ENCODE data around the gene SPINK4. TPM values are rescaled to one million over a fixed set of nuclear protein-coding genes. Genes with fewer than 3 reads are reported as not detected.

SPINK4 gene
- total RNA-seq, 1 donor from 2014 or later = not detected

DNA sequence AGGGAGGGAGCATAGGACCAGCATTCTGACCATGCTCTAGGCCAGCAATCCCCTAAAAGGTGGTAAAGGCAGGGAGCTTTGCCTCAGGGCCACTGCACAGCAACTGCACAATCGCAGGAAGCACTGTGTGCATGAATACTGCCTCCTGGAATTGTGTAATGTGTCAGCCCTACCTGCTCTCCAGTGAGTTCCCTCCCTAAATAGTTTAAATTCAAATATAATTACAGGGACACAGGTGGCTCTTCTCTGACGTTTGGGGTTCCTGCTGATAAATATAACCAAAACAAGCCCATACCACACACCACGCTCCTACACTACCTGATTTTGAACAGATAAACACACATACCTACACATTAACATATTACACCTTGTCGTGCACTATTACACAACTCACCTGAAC lies 15.5 kb downstream of the SPINK4 start:
- Histone ChIP-seq H3K9me3 (ENCODE audit: control insufficient read depth in 3 of 3, low read length in 3 of 3) (no peaks in the 10 kb centered on the region), H3K4me1 (ENCODE audit: control insufficient read depth in 3 of 3, insufficient read depth in 3 of 3, low read length in 3 of 3) (peaks cover 0 to 12% (median 11%) of the 10 kb centered on the region in 3 donors), H3K36me3 (ENCODE audit: control insufficient read depth in 3 of 3, insufficient read depth in 3 of 3, low read length in 3 of 3) (peaks cover 65 to 70% (median 66%) of the 10 kb centered on the region in 3 donors), H3K9ac (ENCODE audit: low read depth in 1 of 3, low read length in 3 of 3) (no peak overlapping the region), H3K27me3 (ENCODE audit: control insufficient read depth in 3 of 3, insufficient read depth in 3 of 3, low read length in 3 of 3) (no peaks in the 10 kb centered on the region), H3K27ac (ENCODE audit: low read depth, low read length) (no peak overlapping the region), H3K4me3 (ENCODE audit: low read length in 3 of 3) (no peak overlapping the region)

DNA sequence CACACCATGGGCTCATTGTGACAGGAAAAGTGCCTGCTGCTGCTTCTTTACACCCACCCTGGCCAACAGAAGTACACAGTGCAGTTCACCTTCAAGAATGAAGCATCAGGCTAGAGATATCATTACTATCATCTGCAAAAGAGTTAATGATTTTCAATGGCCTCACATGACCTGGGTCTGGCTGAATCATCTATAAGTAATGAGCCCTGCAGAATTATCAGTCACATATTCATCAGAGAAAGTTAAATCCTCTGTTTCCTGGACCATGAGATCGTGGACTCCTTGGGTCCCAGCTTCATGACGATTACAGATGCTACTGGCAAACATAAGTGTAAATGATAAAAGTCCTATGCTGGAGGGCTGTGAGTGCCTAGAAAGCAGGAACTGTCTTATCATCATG lies 16.3 kb downstream of the SPINK4 start:
- H3K4me1 ChIP-seq (ENCODE audit: control insufficient read depth in 3 of 3, insufficient read depth in 3 of 3, low read length in 3 of 3) = peaks cover 0 to 12% (median 11%) of the 10 kb centered on the region in 3 donors
- no peak overlapping the region for H3K9ac ChIP-seq (ENCODE audit: low read depth in 1 of 3, low read length in 3 of 3)
- H3K36me3 ChIP-seq (ENCODE audit: control insufficient read depth in 3 of 3, insufficient read depth in 3 of 3, low read length in 3 of 3) = peaks cover 66 to 74% (median 68%) of the 10 kb centered on the region in 3 donors
- no peak overlapping the region for H3K27ac ChIP-seq (ENCODE audit: low read depth, low read length)
- H3K4me3 ChIP-seq (ENCODE audit: low read length in 3 of 3) = no peak overlapping the region
- H3K9me3 ChIP-seq (ENCODE audit: control insufficient read depth in 3 of 3, low read length in 3 of 3) = no peaks in the 10 kb centered on the region
- H3K27me3 ChIP-seq (ENCODE audit: control insufficient read depth in 3 of 3, insufficient read depth in 3 of 3, low read length in 3 of 3) = no peaks in the 10 kb centered on the region

DNA sequence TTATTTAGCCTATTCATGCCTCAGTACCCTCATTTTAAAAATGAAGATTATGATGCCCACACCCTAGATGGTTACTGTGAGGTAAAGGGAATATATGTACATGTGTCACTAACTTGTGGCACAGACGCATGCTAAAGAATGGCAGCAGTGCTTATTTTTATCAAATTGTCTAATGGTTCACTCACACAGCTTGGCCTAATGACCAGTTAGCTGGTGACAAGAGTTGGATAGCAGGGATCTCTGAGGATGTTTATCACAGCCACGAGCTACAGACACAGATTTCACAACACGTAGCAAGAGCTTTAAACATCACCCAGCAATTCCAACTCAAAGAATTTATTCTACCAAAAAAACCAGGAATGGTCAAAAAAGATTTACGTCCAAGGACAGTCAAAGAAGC lies 17.3 kb downstream of the SPINK4 start:
- Histone ChIP-seq H3K4me3 (ENCODE audit: low read length in 3 of 3) (no peak overlapping the region), H3K9ac (ENCODE audit: low read depth in 1 of 3, low read length in 3 of 3) (peak overlapping the region in 1 of 3 donors; percentile 66), H3K27ac (ENCODE audit: low read depth, low read length) (peak overlapping the region; percentile 80), H3K27me3 (ENCODE audit: control insufficient read depth in 3 of 3, insufficient read depth in 3 of 3, low read length in 3 of 3) (no peaks in the 10 kb centered on the region), H3K9me3 (ENCODE audit: control insufficient read depth in 3 of 3, low read length in 3 of 3) (no peaks in the 10 kb centered on the region), H3K4me1 (ENCODE audit: control insufficient read depth in 3 of 3, insufficient read depth in 3 of 3, low read length in 3 of 3) (peaks cover 0 to 12% (median 11%) of the 10 kb centered on the region in 3 donors), H3K36me3 (ENCODE audit: control insufficient read depth in 3 of 3, insufficient read depth in 3 of 3, low read length in 3 of 3) (peaks cover 66 to 77% (median 72%) of the 10 kb centered on the region in 3 donors)

DNA sequence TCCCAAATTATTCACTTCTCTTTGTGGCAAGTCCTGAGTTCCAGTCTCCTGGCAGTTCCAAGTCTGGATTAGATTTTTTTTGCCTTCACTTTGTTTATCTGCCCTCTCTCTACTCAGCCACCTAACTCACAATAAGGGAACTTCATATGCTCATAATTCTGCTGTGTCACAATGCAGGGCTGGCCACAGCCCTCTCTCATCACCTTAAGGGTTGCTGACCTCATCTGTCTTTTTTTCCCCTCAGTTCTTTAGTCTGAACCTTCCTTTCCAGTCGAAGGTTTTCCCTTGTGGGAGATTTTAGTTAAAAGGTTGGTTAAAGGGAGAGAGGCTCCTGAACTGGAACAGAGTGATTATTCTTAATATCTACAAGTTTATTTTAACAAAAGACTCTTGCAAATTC lies 20.4 kb downstream of the SPINK4 start:
- Histone ChIP-seq H3K27me3 (ENCODE audit: control insufficient read depth in 3 of 3, insufficient read depth in 3 of 3, low read length in 3 of 3) (no peaks in the 10 kb centered on the region), H3K9me3 (ENCODE audit: control insufficient read depth in 3 of 3, low read length in 3 of 3) (no peaks in the 10 kb centered on the region), H3K9ac (ENCODE audit: low read depth in 1 of 3, low read length in 3 of 3) (no peak overlapping the region), H3K27ac (ENCODE audit: low read depth, low read length) (no peak overlapping the region), H3K4me1 (ENCODE audit: control insufficient read depth in 3 of 3, insufficient read depth in 3 of 3, low read length in 3 of 3) (peaks cover 16 to 32% (median 25%) of the 10 kb centered on the region in 3 donors), H3K4me3 (ENCODE audit: low read length in 3 of 3) (no peak overlapping the region), H3K36me3 (ENCODE audit: control insufficient read depth in 3 of 3, insufficient read depth in 3 of 3, low read length in 3 of 3) (peaks cover 47 to 55% (median 48%) of the 10 kb centered on the region in 3 donors)

DNA sequence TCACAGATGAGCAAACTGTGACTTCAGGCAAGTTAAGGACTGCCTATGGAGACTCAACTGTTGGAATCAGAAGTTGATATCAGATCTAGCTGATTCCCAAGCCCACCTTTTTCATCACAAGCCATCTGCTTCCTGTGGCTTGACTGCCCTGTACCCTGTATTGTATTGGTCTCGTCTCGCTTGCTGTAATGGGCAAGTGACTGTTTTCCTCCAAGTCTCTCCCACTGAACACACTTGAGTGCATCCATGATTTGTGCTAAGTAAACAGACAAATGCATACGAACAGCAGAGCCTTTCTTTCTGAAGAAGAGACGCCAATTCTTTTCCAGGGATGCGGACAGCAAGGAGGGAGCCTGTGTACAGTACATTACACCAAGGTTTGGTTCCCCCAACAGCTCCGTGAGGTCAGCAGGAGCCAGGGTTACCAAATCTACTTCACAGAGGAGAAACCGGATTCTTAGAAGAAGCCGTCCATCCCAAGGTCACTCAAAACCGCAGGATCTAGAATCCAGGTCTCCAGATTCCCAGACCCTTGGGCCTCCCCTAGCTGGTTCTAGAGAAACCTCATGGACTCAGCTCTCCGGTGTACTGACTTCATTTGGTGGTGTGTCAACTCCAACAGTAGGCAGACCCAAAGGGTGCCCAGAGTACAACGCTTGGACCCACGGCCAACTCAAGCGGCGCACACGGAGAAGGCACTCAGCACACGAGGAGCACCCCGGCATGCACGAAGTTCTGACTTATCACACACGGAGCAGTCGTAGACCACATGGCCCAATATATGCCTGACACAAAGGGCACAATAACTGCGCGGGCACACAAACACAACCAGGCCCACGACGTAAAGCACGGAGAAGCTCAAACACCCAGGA lies 23.4 kb downstream of the SPINK4 start:
- Histone ChIP-seq H3K4me1 (ENCODE audit: control insufficient read depth in 3 of 3, insufficient read depth in 3 of 3, low read length in 3 of 3) (peaks cover 27 to 32% (median 27%) of the 10 kb centered on the region in 3 donors), H3K36me3 (ENCODE audit: control insufficient read depth in 3 of 3, insufficient read depth in 3 of 3, low read length in 3 of 3) (peaks cover 42 to 51% (median 46%) of the 10 kb centered on the region in 3 donors), H3K9ac (ENCODE audit: low read depth in 1 of 3, low read length in 3 of 3) (peak overlapping the region; percentile 95 to 99 (median 97)), H3K9me3 (ENCODE audit: control insufficient read depth in 3 of 3, low read length in 3 of 3) (no peaks in the 10 kb centered on the region), H3K27me3 (ENCODE audit: control insufficient read depth in 3 of 3, insufficient read depth in 3 of 3, low read length in 3 of 3) (no peaks in the 10 kb centered on the region), H3K27ac (ENCODE audit: low read depth, low read length) (peak overlapping the region; percentile 95), H3K4me3 (ENCODE audit: low read length in 3 of 3) (peak overlapping the region; percentile 94 to 99 (median 97))

DNA sequence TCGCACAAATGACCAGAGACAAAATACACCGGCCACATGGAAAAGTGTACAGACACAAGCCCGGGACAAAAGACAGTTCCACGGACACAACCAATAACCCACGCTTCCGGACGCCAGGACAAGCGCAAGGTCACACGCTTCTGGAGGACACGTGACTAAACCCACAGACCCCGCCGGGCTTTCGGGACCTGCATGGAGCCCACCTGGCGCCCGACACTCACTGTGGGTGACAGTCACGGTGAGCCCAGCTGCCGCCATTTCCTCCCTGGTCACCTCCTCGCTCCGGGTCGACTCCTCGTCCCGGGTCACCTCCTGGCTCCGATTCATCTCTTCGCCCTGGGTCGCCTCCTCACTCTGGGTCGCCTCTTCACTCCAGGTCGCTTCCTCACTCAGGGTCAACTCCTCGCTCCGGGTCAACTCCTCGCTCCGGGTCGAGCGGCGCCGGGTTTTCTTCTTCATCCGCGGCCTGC lies 24.1 kb downstream of the SPINK4 start:
- no peaks in the 10 kb centered on the region for H3K9me3 ChIP-seq (ENCODE audit: control insufficient read depth in 3 of 3, low read length in 3 of 3)
- peak overlapping the region; percentile 94 to 99 (median 97) for H3K4me3 ChIP-seq (ENCODE audit: low read length in 3 of 3)
- peaks cover 37 to 46% (median 44%) of the 10 kb centered on the region in 3 donors for H3K36me3 ChIP-seq (ENCODE audit: control insufficient read depth in 3 of 3, insufficient read depth in 3 of 3, low read length in 3 of 3)
- peak overlapping the region; percentile 95 for H3K27ac ChIP-seq (ENCODE audit: low read depth, low read length)
- H3K4me1 ChIP-seq (ENCODE audit: control insufficient read depth in 3 of 3, insufficient read depth in 3 of 3, low read length in 3 of 3) = peaks cover 24 to 28% (median 27%) of the 10 kb centered on the region in 3 donors
- peak overlapping the region; percentile 95 to 99 (median 97) for H3K9ac ChIP-seq (ENCODE audit: low read depth in 1 of 3, low read length in 3 of 3)
- H3K27me3 ChIP-seq (ENCODE audit: control insufficient read depth in 3 of 3, insufficient read depth in 3 of 3, low read length in 3 of 3) = no peaks in the 10 kb centered on the region

DNA sequence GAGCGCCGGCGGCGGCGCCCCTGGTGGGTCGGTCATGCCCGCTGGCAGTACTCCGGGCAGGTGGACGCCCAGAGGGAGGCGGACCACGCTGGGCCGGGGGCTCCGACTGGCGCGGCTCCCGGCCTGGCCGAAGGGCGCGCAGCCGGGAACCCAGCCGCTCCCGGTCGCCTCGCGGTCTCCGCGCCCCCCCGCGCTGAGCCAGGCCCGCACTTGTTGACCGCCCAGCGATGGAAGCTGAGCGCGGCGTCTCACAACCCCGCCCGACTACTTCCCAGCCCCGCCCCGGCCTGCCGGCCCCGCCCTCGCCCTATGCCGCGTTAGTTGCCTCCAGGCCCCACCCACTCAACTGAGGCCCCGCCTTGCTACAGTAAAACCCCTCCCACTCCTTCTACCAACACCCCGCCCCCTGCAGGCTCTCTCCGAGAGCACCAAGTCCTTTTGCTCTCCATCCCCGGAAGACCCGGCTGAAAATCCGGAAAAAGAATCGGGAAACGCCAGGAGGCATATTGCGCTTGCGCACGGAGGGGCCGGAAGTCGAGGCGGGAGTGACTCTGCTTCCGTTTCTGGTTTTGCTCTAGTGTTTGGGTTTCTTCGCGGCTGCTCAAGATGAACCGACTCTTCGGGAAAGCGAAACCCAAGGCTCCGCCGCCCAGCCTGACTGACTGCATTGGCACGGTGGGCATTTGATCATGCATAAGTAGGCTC lies 24.7 kb downstream of the SPINK4 start, which contains the start of the genes BAG1 and CHMP5:
Gene BAG1, minus strand, starts transcription at position 236 of the 705 bp plus-strand sequence.
Gene CHMP5, plus strand, starts transcription at position 577 of the 705 bp plus-strand sequence. Its CDS starts 30 bp downstream, at position 607.
- peak within 1 kb of the TSS; percentile 95 to 99 (median 97) for H3K9ac ChIP-seq (ENCODE audit: low read depth in 1 of 3, low read length in 3 of 3)
- H3K27ac ChIP-seq (ENCODE audit: low read depth, low read length) = peak within 1 kb of the TSS; percentile 95
- no peaks in the 10 kb centered on the region for H3K9me3 ChIP-seq (ENCODE audit: control insufficient read depth in 3 of 3, low read length in 3 of 3)
- H3K4me3 ChIP-seq (ENCODE audit: low read length in 3 of 3) = peak within 1 kb of the TSS; percentile 95 to 99 (median 98)
- no peaks in the 10 kb centered on the region for H3K27me3 ChIP-seq (ENCODE audit: control insufficient read depth in 3 of 3, insufficient read depth in 3 of 3, low read length in 3 of 3)
- peaks cover 32 to 40% (median 38%) of the 10 kb centered on the region in 3 donors for H3K36me3 ChIP-seq (ENCODE audit: control insufficient read depth in 3 of 3, insufficient read depth in 3 of 3, low read length in 3 of 3)
- H3K4me1 ChIP-seq (ENCODE audit: control insufficient read depth in 3 of 3, insufficient read depth in 3 of 3, low read length in 3 of 3) = peaks cover 24 to 28% (median 27%) of the 10 kb centered on the region in 3 donors

DNA sequence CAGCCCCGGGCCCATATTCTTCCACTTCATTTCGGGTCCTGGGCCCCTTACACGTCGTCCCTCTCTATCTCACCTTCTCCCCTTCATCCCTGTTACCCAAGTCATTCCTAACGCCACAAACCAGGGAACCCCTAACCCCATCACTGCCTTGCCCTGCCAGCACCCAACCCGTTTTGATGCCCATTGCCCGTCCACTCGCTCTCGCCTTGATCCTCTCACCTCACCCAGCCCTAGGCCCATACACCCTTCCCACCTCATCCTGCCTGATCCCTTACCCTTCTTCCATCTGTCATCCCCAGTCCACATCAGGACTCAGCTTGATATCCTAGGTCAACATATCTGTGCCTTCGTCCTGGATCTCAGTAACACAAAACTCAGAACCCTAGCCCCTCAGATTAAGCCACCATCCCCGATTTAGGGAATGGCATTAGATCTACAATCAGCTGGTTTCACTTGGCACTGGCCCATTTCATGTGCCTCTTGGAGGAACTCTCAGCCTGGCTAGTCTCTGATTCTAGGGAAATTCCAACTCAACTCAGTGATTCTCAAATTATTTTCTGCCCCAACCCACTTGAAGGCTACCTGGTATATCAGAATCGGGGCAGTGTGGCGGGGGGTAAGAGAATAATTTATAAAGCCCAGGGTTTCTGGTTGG lies 25.4 kb downstream of the SPINK4 start:
- H3K27ac ChIP-seq (ENCODE audit: low read depth, low read length) = peak overlapping the region; percentile 84
- no peaks in the 10 kb centered on the region for H3K9me3 ChIP-seq (ENCODE audit: control insufficient read depth in 3 of 3, low read length in 3 of 3)
- peaks cover 24 to 28% (median 27%) of the 10 kb centered on the region in 3 donors for H3K4me1 ChIP-seq (ENCODE audit: control insufficient read depth in 3 of 3, insufficient read depth in 3 of 3, low read length in 3 of 3)

DNA sequence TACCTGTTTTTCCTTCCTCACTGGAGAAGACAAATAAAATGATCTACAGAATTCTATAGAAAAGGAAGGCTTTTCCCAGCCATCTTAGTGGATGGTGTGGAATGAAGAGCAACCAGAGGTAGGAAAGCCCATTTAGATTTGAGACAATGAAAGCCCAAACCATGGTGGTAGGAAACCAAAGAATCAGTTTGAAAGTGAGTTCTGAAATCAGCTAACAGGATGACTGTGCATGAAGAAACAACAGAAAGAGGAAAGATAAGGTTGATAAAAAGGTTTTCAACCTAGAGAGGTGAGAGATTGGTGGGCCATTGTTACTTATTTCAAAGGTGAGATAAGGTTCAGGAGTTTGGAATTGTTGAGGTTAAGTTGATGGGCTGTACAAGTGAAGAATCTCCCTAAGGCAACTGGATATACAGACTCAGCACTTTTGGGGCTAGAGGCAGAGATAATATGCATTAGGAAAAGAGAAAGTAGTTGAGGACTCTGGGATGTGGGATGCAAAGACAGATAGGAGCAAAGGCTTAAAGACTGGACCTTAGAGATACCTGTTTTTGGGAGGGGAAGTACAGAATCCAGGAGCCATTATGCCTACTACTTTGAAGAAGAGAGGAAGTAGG lies 27.3 kb downstream of the SPINK4 start:
- no peak overlapping the region for H3K27ac ChIP-seq (ENCODE audit: low read depth, low read length)
- H3K4me1 ChIP-seq (ENCODE audit: control insufficient read depth in 3 of 3, insufficient read depth in 3 of 3, low read length in 3 of 3) = peaks cover 24 to 28% (median 27%) of the 10 kb centered on the region in 3 donors
- no peak overlapping the region for H3K4me3 ChIP-seq (ENCODE audit: low read length in 3 of 3)
- no peaks in the 10 kb centered on the region for H3K9me3 ChIP-seq (ENCODE audit: control insufficient read depth in 3 of 3, low read length in 3 of 3)
- H3K36me3 ChIP-seq (ENCODE audit: control insufficient read depth in 3 of 3, insufficient read depth in 3 of 3, low read length in 3 of 3) = peaks cover 24 to 46% (median 42%) of the 10 kb centered on the region in 3 donors
- H3K27me3 ChIP-seq (ENCODE audit: control insufficient read depth in 3 of 3, insufficient read depth in 3 of 3, low read length in 3 of 3) = no peaks in the 10 kb centered on the region
- H3K9ac ChIP-seq (ENCODE audit: low read depth in 1 of 3, low read length in 3 of 3) = peak overlapping the region in 1 of 3 donors; percentile 38

More for the DNA sequence above, 25.4 kb downstream of the SPINK4 start:
- peak overlapping the region; percentile 95 to 99 (median 98) for H3K4me3 ChIP-seq (ENCODE audit: low read length in 3 of 3)
- peak overlapping the region; percentile 79 to 90 (median 87) for H3K9ac ChIP-seq (ENCODE audit: low read depth in 1 of 3, low read length in 3 of 3)
- peaks cover 25 to 36% (median 36%) of the 10 kb centered on the region in 3 donors for H3K36me3 ChIP-seq (ENCODE audit: control insufficient read depth in 3 of 3, insufficient read depth in 3 of 3, low read length in 3 of 3)
- no peaks in the 10 kb centered on the region for H3K27me3 ChIP-seq (ENCODE audit: control insufficient read depth in 3 of 3, insufficient read depth in 3 of 3, low read length in 3 of 3)
